Activated CD8-positive, alpha-beta T cell treated with anti-CD3 and anti-CD28 coated beads, Interleukin-2, amount 10 ng/mL, durations not matched to agents 7 days and 5 days (primary cell): ENCODE measurements around the gene DPPA3. TPM values are rescaled to one million over a fixed set of nuclear protein-coding genes. Genes with fewer than 3 reads are reported as not detected.
"Not testable (repeated sequence)": the region's sequence is repeated elsewhere in the genome, so short reads cannot be mapped to it uniquely, and the experiment has no call there.

Source experiments
- ATAC-seq: fragments of 150-1000 bp; cut with Tn5 transposase; one replicate; pipeline ENCODE4 v1.10.0; 2021; ENCODE audit warnings: moderate library complexity
- CTCF ChIA-PET: fragments of 350-600 bp; sonication (Branson Sonifier 250); formaldehyde crosslinking; loops from one replicate; lab custom pipeline; 2021; ENCODE audit warnings: antibody characterized with exemption; lab: Charles Lee
- POLR2A ChIA-PET: fragments of 350-600 bp; sonication (Branson Sonifier 250); formaldehyde crosslinking; loops from one replicate; lab custom pipeline; 2021; ENCODE audit warnings: antibody characterized with exemption; lab: Charles Lee
- DNase-seq: peaks from one replicate; pipeline ENCODE4 v3.0.0-alpha.2; 2020
- H3K27ac Mint-ChIP-seq: one replicate; pipeline ENCODE4 v1.8.0; 2021; ENCODE audit warnings: mild to moderate bottlenecking, mixed read lengths
- H3K27me3 Mint-ChIP-seq: one replicate; pipeline ENCODE4 v1.8.0; 2021; ENCODE audit warnings: low read depth, mixed read lengths
- H3K36me3 Mint-ChIP-seq: one replicate; pipeline ENCODE4 v1.8.0; 2021; ENCODE audit warnings: low read depth, mixed read lengths
- H3K4me1 Mint-ChIP-seq: one replicate; pipeline ENCODE4 v1.8.0; 2021; ENCODE audit warnings: low read depth, mixed read lengths
- H3K4me3 Mint-ChIP-seq: one replicate; pipeline ENCODE4 v1.8.0; 2021; ENCODE audit warnings: mild to moderate bottlenecking, mixed read lengths
- H3K9me3 Mint-ChIP-seq: one replicate; pipeline ENCODE4 v1.8.0; 2022; ENCODE audit warnings: mixed read lengths; ENCODE audit not compliant: insufficient read depth
- total RNA-seq, 2 experiments: library from RNA; stranded (reverse); gene quantifications; one replicate each; pipeline ENCODE4 v1.2.3, GENCODE V29; 2021

The DPPA3 gene
- total RNA-seq: not detected

GRCh38 chr12:7711133-7711532, at the start of gene DPPA3:
Gene DPPA3 (plus strand): TSS chr12:7711433. CDS start chr12:7711571, 138 bp downstream.
- Mint-ChIP-seq H3K9me3 (no peaks in the 10 kb centered on the region), H3K27ac (no peak within 1 kb of the TSS), H3K27me3 (no peaks in the 10 kb centered on the region), H3K36me3 (no peaks in the 10 kb centered on the region), H3K4me3 (no peak within 1 kb of the TSS), H3K4me1 (no peaks in the 10 kb centered on the region)
- POLR2A ChIA-PET: no interaction called here
- no peak for ATAC-seq
- CTCF ChIA-PET: no interaction called here
- no peak for DNase-seq

- ChIA-PET POLR2A (no interaction called here), CTCF (interaction anchor here (1.3 kb wide), 1 partner anchor 14 kb away, joined by 3 read pairs; no protein-coding TSS in a partner anchor)
- no peak overlapping the region for H3K4me3 Mint-ChIP-seq
- H3K27ac Mint-ChIP-seq: no peak overlapping the region
- H3K36me3 Mint-ChIP-seq: no peaks in the 10 kb centered on the region
- no peaks in the 10 kb centered on the region for H3K4me1 Mint-ChIP-seq
- no peaks in the 10 kb centered on the region for H3K27me3 Mint-ChIP-seq
- no peaks in the 10 kb centered on the region for H3K9me3 Mint-ChIP-seq
- no peak for DNase-seq
- ATAC-seq: no peak
Observed at GRCh38 chr12:7661741-7662140, 49.5 kb upstream of the DPPA3 start.

- Mint-ChIP-seq H3K9me3 (no peaks in the 10 kb centered on the region), H3K36me3 (no peaks in the 10 kb centered on the region), H3K4me3 (no peak overlapping the region), H3K27me3 (no peaks in the 10 kb centered on the region), H3K4me1 (no peaks in the 10 kb centered on the region), H3K27ac (no peak overlapping the region)
- CTCF ChIA-PET: interaction anchor here (1.0 kb wide), 1 partner anchor 15 kb away, joined by 3 read pairs; no protein-coding TSS in a partner anchor
- DNase-seq (no peak), ATAC-seq (no peak)
- POLR2A ChIA-PET: interaction anchor here (0.6 kb wide), 1 partner anchor 70 kb away, joined by 3 read pairs; no protein-coding TSS in a partner anchor
Observed at GRCh38 chr12:7666595-7666994, 44.6 kb upstream of the DPPA3 start.

- no peak for DNase-seq
- no peaks in the 10 kb centered on the region for H3K4me1 Mint-ChIP-seq
- no peaks in the 10 kb centered on the region for H3K9me3 Mint-ChIP-seq
- ATAC-seq: no peak
- no peak overlapping the region for H3K27ac Mint-ChIP-seq
- no peaks in the 10 kb centered on the region for H3K27me3 Mint-ChIP-seq
- CTCF ChIA-PET: interaction anchor here (1.0 kb wide), 1 partner anchor 16 kb away, joined by 3 read pairs; no protein-coding TSS in a partner anchor
- POLR2A ChIA-PET: interaction anchor here (0.6 kb wide), 1 partner anchor 70 kb away, joined by 3 read pairs; no protein-coding TSS in a partner anchor
- no peak overlapping the region for H3K4me3 Mint-ChIP-seq
- H3K36me3 Mint-ChIP-seq: no peaks in the 10 kb centered on the region
Observed at GRCh38 chr12:7667125-7667524, 44.1 kb upstream of the DPPA3 start.

- no peak overlapping the region for H3K27ac Mint-ChIP-seq
- no peaks in the 10 kb centered on the region for H3K4me1 Mint-ChIP-seq
- DNase-seq: no peak
- no peaks in the 10 kb centered on the region for H3K9me3 Mint-ChIP-seq
- ChIA-PET POLR2A (no interaction called here), CTCF (interaction anchor here (0.9 kb wide), 1 partner anchor 26 kb away, joined by 3 read pairs; no protein-coding TSS in a partner anchor)
- no peaks in the 10 kb centered on the region for H3K36me3 Mint-ChIP-seq
- ATAC-seq: no peak
- H3K4me3 Mint-ChIP-seq: no peak overlapping the region
- no peaks in the 10 kb centered on the region for H3K27me3 Mint-ChIP-seq
Observed at GRCh38 chr12:7668171-7668570, 43.1 kb upstream of the DPPA3 start.

DNA sequence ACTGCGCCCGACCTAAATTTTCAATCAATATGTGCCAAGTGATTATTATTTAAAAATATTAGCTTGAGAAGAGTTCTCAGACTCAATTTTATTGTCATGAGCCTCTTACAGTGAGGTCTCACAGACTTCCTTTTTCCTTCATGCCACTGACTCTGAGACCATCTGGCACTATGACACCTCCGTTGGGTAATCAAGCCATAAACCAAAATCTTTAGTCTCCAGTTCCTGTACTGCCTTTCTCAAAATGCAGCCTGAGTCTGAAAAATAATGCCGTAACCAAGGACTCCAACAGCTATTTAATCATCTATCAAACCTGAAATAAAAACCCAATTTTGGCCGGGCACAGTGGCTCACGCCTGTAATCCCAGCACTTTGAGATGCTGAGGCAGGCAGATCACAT, 35.8 kb upstream of the DPPA3 start:
- H3K9me3 Mint-ChIP-seq, DNase-seq, H3K4me1 Mint-ChIP-seq, H3K27ac Mint-ChIP-seq, ATAC-seq, H3K36me3 Mint-ChIP-seq, POLR2A ChIA-PET, H3K27me3 Mint-ChIP-seq, CTCF ChIA-PET, H3K4me3 Mint-ChIP-seq: not testable (repeated sequence)

GRCh38 chr12:7677432-7677888, 33.8 kb upstream of the DPPA3 start:
- H3K27ac Mint-ChIP-seq, H3K27me3 Mint-ChIP-seq, POLR2A ChIA-PET, H3K9me3 Mint-ChIP-seq, H3K4me1 Mint-ChIP-seq, ATAC-seq, DNase-seq, H3K36me3 Mint-ChIP-seq: not testable (repeated sequence)
- peak overlapping the region; percentile 39 for H3K4me3 Mint-ChIP-seq
- CTCF ChIA-PET: interaction anchor here (1.2 to 2.2 kb wide), 3 partner anchors 129 to 132 kb away, joined by 3 to 16 read pairs (median 9); no protein-coding TSS in a partner anchor

GRCh38 chr12:7678744-7679143, 32.5 kb upstream of the DPPA3 start:
- DNase-seq: no peak
- Mint-ChIP-seq H3K27me3 (peaks cover 5% of the 10 kb centered on the region), H3K27ac (no peak overlapping the region), H3K4me3 (no peak overlapping the region), H3K36me3 (no peaks in the 10 kb centered on the region), H3K9me3 (no peaks in the 10 kb centered on the region), H3K4me1 (peaks cover 7% of the 10 kb centered on the region)
- no peak for ATAC-seq
- CTCF ChIA-PET: interaction anchor here (2.2 kb wide), 1 partner anchor 128 kb away, joined by 16 read pairs; no protein-coding TSS in a partner anchor
- POLR2A ChIA-PET: no interaction called here

GRCh38 chr12:7679251-7680045, 31.8 kb upstream of the DPPA3 start:
- peaks cover 5% of the 10 kb centered on the region for H3K27me3 Mint-ChIP-seq
- no peak overlapping the region for H3K4me3 Mint-ChIP-seq
- no peak overlapping the region for H3K27ac Mint-ChIP-seq
- peaks cover 7% of the 10 kb centered on the region for H3K4me1 Mint-ChIP-seq
- no peaks in the 10 kb centered on the region for H3K36me3 Mint-ChIP-seq
- DNase-seq (no peak), ATAC-seq (no peak)
- CTCF ChIA-PET: interaction anchor here (2.2 kb wide), 1 partner anchor 127 kb away, joined by 16 read pairs; no protein-coding TSS in a partner anchor
- no peaks in the 10 kb centered on the region for H3K9me3 Mint-ChIP-seq
- POLR2A ChIA-PET: no interaction called here

GRCh38 chr12:7681535-7681934, 29.7 kb upstream of the DPPA3 start:
- H3K27ac Mint-ChIP-seq: no peak overlapping the region
- no peaks in the 10 kb centered on the region for H3K9me3 Mint-ChIP-seq
- H3K36me3 Mint-ChIP-seq: no peaks in the 10 kb centered on the region
- ChIA-PET CTCF (no interaction called here), POLR2A (no interaction called here)
- no peaks in the 10 kb centered on the region for H3K27me3 Mint-ChIP-seq
- no peak for ATAC-seq
- no peak for DNase-seq
- peaks cover 7% of the 10 kb centered on the region for H3K4me1 Mint-ChIP-seq
- H3K4me3 Mint-ChIP-seq: no peak overlapping the region

DNA sequence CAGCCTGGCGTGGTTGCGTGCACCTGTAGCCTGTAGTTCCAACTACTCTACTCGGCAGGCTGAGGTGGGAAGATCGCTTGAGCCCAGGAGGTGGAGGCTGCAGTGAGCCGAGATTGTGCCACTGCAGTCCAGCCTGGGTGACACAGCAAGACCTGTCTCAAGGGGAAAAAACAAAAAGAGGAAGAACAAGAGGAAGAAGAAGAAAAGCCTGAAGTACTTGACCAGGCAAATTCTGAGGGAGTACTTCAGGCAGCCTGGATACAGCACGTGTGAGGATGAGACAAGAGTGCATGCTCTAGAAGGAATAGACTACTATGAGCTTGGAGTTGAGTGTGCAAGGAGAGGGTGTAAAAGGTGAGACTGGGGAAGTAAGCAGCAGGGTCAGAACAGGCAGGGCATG, 17.4 kb upstream of the DPPA3 start:
- no peak overlapping the region for H3K4me3 Mint-ChIP-seq
- H3K36me3 Mint-ChIP-seq: no peaks in the 10 kb centered on the region
- no peak overlapping the region for H3K27ac Mint-ChIP-seq
- ATAC-seq (no peak), DNase-seq (no peak)
- ChIA-PET POLR2A (no interaction called here), CTCF (no interaction called here)
- no peaks in the 10 kb centered on the region for H3K9me3 Mint-ChIP-seq
- H3K27me3 Mint-ChIP-seq: peaks cover 14% of the 10 kb centered on the region
- H3K4me1 Mint-ChIP-seq: no peaks in the 10 kb centered on the region

DNA sequence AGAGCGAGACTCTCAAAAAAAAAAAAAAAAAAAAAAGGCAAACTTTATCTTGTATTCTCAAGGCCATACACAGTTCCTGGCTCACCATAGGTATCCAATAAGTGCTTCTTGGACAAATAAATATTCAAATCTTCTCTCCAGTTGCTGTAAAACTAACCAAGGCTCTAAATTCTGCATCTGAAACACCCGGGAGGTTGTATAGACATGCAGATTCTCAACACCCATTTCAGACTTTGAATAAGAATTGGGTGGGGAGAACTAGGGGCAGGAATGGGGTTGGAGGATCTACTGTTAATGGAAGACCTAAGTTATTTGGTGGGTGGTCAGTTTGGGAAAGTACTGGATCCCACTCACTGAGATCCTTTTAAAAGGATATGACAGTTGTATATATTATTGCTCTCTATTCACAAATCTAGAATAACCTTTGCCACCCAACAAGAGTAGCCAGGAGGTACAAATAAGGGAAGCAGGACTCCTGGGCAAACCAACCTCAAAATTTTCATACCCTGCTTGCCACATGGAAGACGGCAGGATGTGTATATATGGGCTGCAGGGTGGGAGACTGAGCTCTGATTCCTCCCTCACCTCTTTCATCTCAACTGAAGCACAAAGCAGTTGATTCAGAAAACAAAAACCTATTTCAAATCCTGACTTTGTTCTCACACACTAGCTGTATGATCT, 16.5 kb upstream of the DPPA3 start:
- CTCF ChIA-PET: no interaction called here
- peaks cover 14% of the 10 kb centered on the region for H3K27me3 Mint-ChIP-seq
- H3K4me3 Mint-ChIP-seq: no peak overlapping the region

More for the DNA sequence above, 16.5 kb upstream of the DPPA3 start:
- H3K4me1 Mint-ChIP-seq: no peaks in the 10 kb centered on the region
- DNase-seq (no peak), ATAC-seq (no peak)
- no peak overlapping the region for H3K27ac Mint-ChIP-seq
- no peaks in the 10 kb centered on the region for H3K36me3 Mint-ChIP-seq
- H3K9me3 Mint-ChIP-seq: no peaks in the 10 kb centered on the region
- POLR2A ChIA-PET: no interaction called here
